HepG2 (cell line): ENCODE results near the gene GPR37. TPM values are rescaled to one million over a fixed set of nuclear protein-coding genes. Genes with fewer than 3 reads are reported as not detected.

Source experiments
- ATAC-seq: fragments of 200-7000 bp; cut with Tn5 transposase; 3 replicates; pipeline ENCODE4 v1.9.1; 2020; ENCODE audit warnings: mild to moderate bottlenecking, moderate library complexity
- BruUV-seq: library from RNA; stranded (reverse); fragments of 400-500 nt; replicated peaks from 2 replicates; lab custom pipeline; 2021; lab: Mats Ljungman, UMichigan
- CTCF ChIA-PET: fragments of 300-600 bp; formaldehyde crosslinking; extraction: SDS; loops from one replicate; lab custom pipeline; 2021; ENCODE audit warnings: low total read pairs, inconsistent platforms, low intra/inter-chr PET ratio; lab: Yijun Ruan, JAX
- POLR2A ChIA-PET: fragments of 350-600 bp; sonication (Branson Sonifier 250); formaldehyde crosslinking; loops from one replicate; lab custom pipeline; 2020; ENCODE audit warnings: antibody characterized with exemption, inconsistent platforms; lab: Yijun Ruan, JAX
- DNase-seq: peaks from one replicate; pipeline ENCODE4 v3.0.0-alpha.2; 2015; ENCODE audit warnings: low spot score
- FAIRE-seq: peaks from 3 replicates; lab custom pipeline; 2011; peaks lifted over from hg19 to GRCh38; lab: Jason Lieb, UNC
- H2AFZ ChIP-seq: one replicate; pipeline ENCODE4 v1.6.1; 2011; ENCODE audit warnings: low read length, inconsistent platforms
- H3K27ac ChIP-seq: fragments of 300-600 bp; 3 replicates; pipeline ENCODE4 v1.8.0; 2011; ENCODE audit warnings: mixed run types, mild to moderate bottlenecking, mixed read lengths, low read length, inconsistent platforms; ENCODE audit not compliant: insufficient read depth; ENCODE audit errors: extremely low read length
- H3K27me3 ChIP-seq, 2 experiments: fragments of 200-600 bp in 1 of 2; 2 replicates in 1 of 2; 3 replicates in 1 of 2; pipeline versions ENCODE4 v1.6.0 to v1.8.0; 2011; ENCODE audit warnings: low read length in 2 of 2, mild to moderate bottlenecking in 2 of 2, moderate library complexity in 2 of 2, inconsistent platforms in 1 of 2; ENCODE audit not compliant: insufficient read depth in 2 of 2, control insufficient read depth in 1 of 2
- H3K36me3 ChIP-seq, 2 experiments: fragments of 200-600 bp in 1 of 2; replicated peaks in 1 of 2; 2 replicates in 1 of 2; 3 replicates in 1 of 2; pipeline versions ENCODE4 v1.5.1 to v1.8.0; 2011; ENCODE audit warnings: low read length in 2 of 2, inconsistent platforms in 1 of 2; ENCODE audit not compliant: insufficient read depth in 2 of 2, control insufficient read depth in 1 of 2
- H3K4me1 ChIP-seq: 2 replicates; pipeline ENCODE4 v1.5.1; 2012; ENCODE audit warnings: low read length, inconsistent platforms; ENCODE audit not compliant: insufficient read depth
- H3K4me2 ChIP-seq: 2 replicates; pipeline ENCODE4 v1.6.0; 2011; ENCODE audit warnings: low read depth, low read length, inconsistent platforms
- H3K4me3 ChIP-seq, 3 experiments: fragments of 200-600 bp in 1 of 3; sonication (generic), shearing (Covaris generic) in 1 of 3; replicated peaks in 1 of 3; 2 replicates each; pipeline ENCODE4 v1.5.1; 2011 to 2016; ENCODE audit warnings: low read length in 3 of 3, inconsistent platforms in 2 of 3, low read depth in 2 of 3, mild to moderate bottlenecking in 2 of 3, control low read depth in 1 of 3, mixed read lengths in 1 of 3; ENCODE audit not compliant: insufficient read depth in 1 of 3
- H3K79me2 ChIP-seq: one replicate; pipeline ENCODE4 v1.6.1; 2011; ENCODE audit warnings: low read length, inconsistent platforms; ENCODE audit not compliant: insufficient read depth
- H3K9ac ChIP-seq: 2 replicates; pipeline ENCODE4 v1.6.0; 2011; ENCODE audit warnings: mild to moderate bottlenecking, low read depth, low read length, inconsistent platforms; ENCODE audit not compliant: insufficient read depth
- H3K9me3 ChIP-seq: 2 replicates; pipeline ENCODE4 v1.5.1; 2012; ENCODE audit warnings: mild to moderate bottlenecking, low read length
- H4K20me1 ChIP-seq: 2 replicates; pipeline ENCODE4 v1.6.0; 2011; ENCODE audit warnings: inconsistent platforms, mild to moderate bottlenecking, low read length, moderate library complexity; ENCODE audit not compliant: insufficient read depth
- ATF7 ChIP-seq, 2 experiments: fragments of 450-650 bp in 1 of 2; sonication (generic) in 1 of 2; formaldehyde crosslinking in 1 of 2; IDR thresholded peaks; 2 replicates each; pipeline versions ENCODE4 v1.4.0 to v1.6.1; 2016 to 2020; ENCODE audit warnings: antibody characterized with exemption in 1 of 2, mild to moderate bottlenecking in 1 of 2, missing genetic modification reagents in 1 of 2
- E2F5 ChIP-seq: sonication (generic); formaldehyde crosslinking; conservative IDR thresholded peaks from 2 replicates; pipeline ENCODE4 v1.4.0; 2020; ENCODE audit warnings: missing genetic modification reagents
- ELF1 ChIP-seq: sonication (generic); formaldehyde crosslinking; IDR thresholded peaks from 2 replicates; pipeline ENCODE4 v1.4.0; 2020; ENCODE audit warnings: missing genetic modification reagents
- FOXC1 ChIP-seq: sonication (generic); formaldehyde crosslinking; IDR thresholded peaks from 2 replicates; pipeline ENCODE4 v1.8.0; 2022; ENCODE audit warnings: mild to moderate bottlenecking, missing genetic modification reagents, borderline replicate concordance
- GFI1 ChIP-seq: sonication (generic); formaldehyde crosslinking; IDR thresholded peaks from 2 replicates; pipeline ENCODE4 v1.5.0; 2020; ENCODE audit warnings: missing genetic modification reagents, mild to moderate bottlenecking, borderline replicate concordance
- KDM1A ChIP-seq: IDR thresholded peaks from 2 replicates; pipeline ENCODE4 v1.6.1; 2016; ENCODE audit warnings: missing compliant biosample characterization
- KLF9 ChIP-seq: IDR thresholded peaks from 2 replicates; pipeline ENCODE4 v1.6.1; 2016; ENCODE audit warnings: low read depth
- PCBP2 ChIP-seq: fragments of 200-400 bp; formaldehyde crosslinking; optimal IDR thresholded peaks from 2 replicates; pipeline ENCODE3; 2018; ENCODE audit warnings: low read length, low read depth; ENCODE audit not compliant: poor library complexity, severe bottlenecking
- RBM22 ChIP-seq: fragments of 200-400 bp; formaldehyde crosslinking; optimal IDR thresholded peaks from 2 replicates; pipeline ENCODE3; 2017; ENCODE audit warnings: mild to moderate bottlenecking, low read length, moderate library complexity
- RCOR2 ChIP-seq: IDR thresholded peaks from 2 replicates; pipeline ENCODE4 v1.6.1; 2016; ENCODE audit warnings: missing biosample characterization, missing genetic modification reagents
- SMARCE1 ChIP-seq: fragments of 450-650 bp; IDR thresholded peaks from 2 replicates; pipeline ENCODE4 v1.6.1; 2017; ENCODE audit warnings: borderline replicate concordance
- TARDBP ChIP-seq: sonication (generic); formaldehyde crosslinking; IDR thresholded peaks from 2 replicates; pipeline ENCODE4 v1.8.0; 2022; ENCODE audit warnings: mild to moderate bottlenecking, missing genetic modification reagents
- ZFP36L2 ChIP-seq: sonication (generic); formaldehyde crosslinking; IDR thresholded peaks from 2 replicates; pipeline ENCODE4 v1.4.0; 2020; ENCODE audit warnings: missing genetic modification reagents
- in situ Hi-C: cut with HindIII; loops from 2 replicates; pipeline ENCODE4 v1.10.0; 2017; ENCODE audit warnings: low pct_unique_long_range_greater_than_20kb; ENCODE audit not compliant: extremely low pct_ligation_motif_present
- intact Hi-C: fragments of 100-400 bp; cut with micrococcal nuclease; formaldehyde crosslinking; loops from one replicate; pipeline ENCODE4 v1.10.0; 2022; ENCODE audit not compliant: unreplicated experiment
- polyA plus RNA-seq, 8 experiments: library from polyadenylated mRNA; depleted of rRNA in 3 of 8; stranded (reverse) in 7 of 8; unstranded in 1 of 8; fragments of >200 nt; fragmentation: Illumina TruSeq in 4 of 8; extraction: Trizol in 4 of 8; gene quantifications; 2 replicates each; pipeline versions ENCODE4 v1.2.1 to v1.2.3, GENCODE V29; 2011 to 2016; ENCODE audit warnings: low read depth in 4 of 8, missing spikeins in 1 of 8, mixed read lengths in 1 of 8; ENCODE audit not compliant: insufficient read depth in 1 of 8
- total RNA-seq, 5 experiments: library from RNA; depleted of rRNA; stranded (reverse); fragments of >200 nt; fragmentation: Illumina TruSeq; extraction: Trizol; gene quantifications; 2 replicates each; pipeline ENCODE4 v1.2.3, GENCODE V29; 2016; ENCODE audit warnings: low read depth in 1 of 5
- TF ChIP-seq, protein P1 (sequence below): sonication (generic); formaldehyde crosslinking; IDR thresholded peaks from 2 replicates; pipeline ENCODE4 v1.4.0; 2020; ENCODE audit warnings: missing genetic modification reagents, borderline replicate concordance
- TF ChIP-seq, protein P2 (sequence below): sonication (generic); formaldehyde crosslinking; IDR thresholded peaks from 2 replicates; pipeline ENCODE4 v1.8.1; 2023; ENCODE audit warnings: mild to moderate bottlenecking, inconsistent platforms, moderate library complexity, missing genetic modification reagents, borderline replicate concordance
- TF ChIP-seq, protein P3 (sequence below): IDR thresholded peaks from 2 replicates; pipeline ENCODE4 v1.6.1; 2016; ENCODE audit warnings: control low read depth

The GPR37 gene
- total and polyA plus RNA-seq, 2 of the 13 experiments (the other 11 are each of a cell fraction or from before 2014, with no cell fraction given) = not detected

GRCh38 chr7:124780056-124780455 is 14.5 kb upstream of the GPR37 start:
- no peak overlapping the region for H2AFZ ChIP-seq
- no peaks in the 10 kb centered on the region for H3K36me3 ChIP-seq
- no TSS peak for BruUV-seq
- no peak for FAIRE-seq
- no peak overlapping the region for H3K4me3 ChIP-seq
- intact Hi-C loops (loop anchor here (10.0 kb wide), 1 partner anchor 295 kb away; no protein-coding TSS in a partner anchor), in situ Hi-C loops (loop anchor here (5.0 kb wide), 1 partner anchor 628 kb away; no protein-coding TSS in a partner anchor)
- TF ChIP-seq RBM22 = no peak
- no peak for TF ChIP-seq RCOR2 (CRISPR knock-in tag)
- no peak for TF ChIP-seq KDM1A
- no peak for TF ChIP-seq E2F5 (CRISPR knock-in tag)
- no peaks in the 10 kb centered on the region for H3K9me3 ChIP-seq
- POLR2A ChIA-PET = no interaction called here
- ATAC-seq = no peak
- DNase-seq = no peak
- H3K79me2 ChIP-seq = no peaks in the 10 kb centered on the region
- H3K27ac ChIP-seq = no peak overlapping the region
- peaks cover 37% of the 10 kb centered on the region for H3K4me1 ChIP-seq
- H3K27me3 ChIP-seq = no peaks in the 10 kb centered on the region
- H4K20me1 ChIP-seq = no peaks in the 10 kb centered on the region
- no peak overlapping the region for H3K4me2 ChIP-seq
- CTCF ChIA-PET = no interaction called here
- no peak overlapping the region for H3K9ac ChIP-seq

GRCh38 chr7:124779620-124780019 is 14.0 kb upstream of the GPR37 start:
- H3K9ac ChIP-seq = no peak overlapping the region
- H2AFZ ChIP-seq = no peak overlapping the region
- H3K36me3 ChIP-seq = no peaks in the 10 kb centered on the region
- H4K20me1 ChIP-seq = no peaks in the 10 kb centered on the region
- BruUV-seq = no TSS peak
- no peak overlapping the region for H3K4me2 ChIP-seq
- peaks cover 37% of the 10 kb centered on the region for H3K4me1 ChIP-seq
- DNase-seq (no peak), FAIRE-seq (no peak), ATAC-seq (no peak)
- no peak overlapping the region for H3K4me3 ChIP-seq
- POLR2A ChIA-PET = no interaction called here
- H3K79me2 ChIP-seq = no peaks in the 10 kb centered on the region
- intact Hi-C loops (loop anchor here (10.0 kb wide), 1 partner anchor 295 kb away; no protein-coding TSS in a partner anchor), in situ Hi-C loops (loop anchor here (5.0 kb wide), 1 partner anchor 627 kb away; no protein-coding TSS in a partner anchor)
- H3K9me3 ChIP-seq = no peaks in the 10 kb centered on the region
- H3K27me3 ChIP-seq = no peaks in the 10 kb centered on the region
- CTCF ChIA-PET = no interaction called here
- H3K27ac ChIP-seq = no peak overlapping the region
- TF ChIP-seq GFI1 = no peak
- TF ChIP-seq, protein P1, sequence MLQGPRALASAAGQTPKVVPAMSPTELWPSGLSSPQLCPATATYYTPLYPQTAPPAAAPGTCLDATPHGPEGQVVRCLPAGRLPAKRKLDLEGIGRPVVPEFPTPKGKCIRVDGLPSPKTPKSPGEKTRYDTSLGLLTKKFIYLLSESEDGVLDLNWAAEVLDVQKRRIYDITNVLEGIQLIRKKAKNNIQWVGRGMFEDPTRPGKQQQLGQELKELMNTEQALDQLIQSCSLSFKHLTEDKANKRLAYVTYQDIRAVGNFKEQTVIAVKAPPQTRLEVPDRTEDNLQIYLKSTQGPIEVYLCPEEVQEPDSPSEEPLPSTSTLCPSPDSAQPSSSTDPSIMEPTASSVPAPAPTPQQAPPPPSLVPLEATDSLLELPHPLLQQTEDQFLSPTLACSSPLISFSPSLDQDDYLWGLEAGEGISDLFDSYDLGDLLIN (CRISPR knock-in tag) = no peak
- no peak for TF ChIP-seq SMARCE1
- TF ChIP-seq ATF7 (IDR thresholded peaks at IDR 0.05) = no peak
- no peak for TF ChIP-seq ATF7 (CRISPR knock-in tag; IDR thresholded peaks at IDR 0.05)
- no peak for TF ChIP-seq TARDBP (CRISPR knock-in tag)
- TF ChIP-seq ZFP36L2 (CRISPR knock-in tag) = no peak
- TF ChIP-seq PCBP2 = no peak
- no peak for TF ChIP-seq KLF9
- no peak for TF ChIP-seq ELF1 (CRISPR knock-in tag)
- TF ChIP-seq, protein P2, sequence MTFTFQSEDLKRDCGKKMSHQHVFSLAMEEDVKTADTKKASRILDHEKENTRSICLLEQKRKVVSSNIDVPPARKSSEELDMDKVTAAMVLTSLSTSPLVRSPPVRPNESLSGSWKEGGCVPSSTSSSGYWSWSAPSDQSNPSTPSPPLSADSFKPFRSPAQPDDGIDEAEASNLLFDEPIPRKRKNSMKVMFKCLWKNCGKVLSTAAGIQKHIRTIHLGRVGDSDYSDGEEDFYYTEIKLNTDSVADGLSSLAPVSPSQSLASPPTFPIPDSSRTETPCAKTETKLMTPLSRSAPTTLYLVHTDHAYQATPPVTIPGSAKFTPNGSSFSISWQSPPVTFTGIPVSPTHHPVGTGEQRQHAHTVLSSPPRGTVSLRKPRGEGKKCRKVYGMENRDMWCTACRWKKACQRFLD (CRISPR knock-in tag) = no peak
- no peak for TF ChIP-seq FOXC1 (CRISPR knock-in tag)
- TF ChIP-seq, protein P3, sequence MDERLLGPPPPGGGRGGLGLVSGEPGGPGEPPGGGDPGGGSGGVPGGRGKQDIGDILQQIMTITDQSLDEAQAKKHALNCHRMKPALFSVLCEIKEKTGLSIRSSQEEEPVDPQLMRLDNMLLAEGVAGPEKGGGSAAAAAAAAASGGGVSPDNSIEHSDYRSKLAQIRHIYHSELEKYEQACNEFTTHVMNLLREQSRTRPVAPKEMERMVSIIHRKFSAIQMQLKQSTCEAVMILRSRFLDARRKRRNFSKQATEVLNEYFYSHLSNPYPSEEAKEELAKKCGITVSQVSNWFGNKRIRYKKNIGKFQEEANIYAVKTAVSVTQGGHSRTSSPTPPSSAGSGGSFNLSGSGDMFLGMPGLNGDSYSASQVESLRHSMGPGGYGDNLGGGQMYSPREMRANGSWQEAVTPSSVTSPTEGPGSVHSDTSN = no peak
